Right lobe of liver (tissue), 4 donors: ENCODE results near the gene LURAP1L.

Source experiments
- CTCF ChIP-seq, 4 donors: fragments of 200-600 bp in 3 of 4; fragments of 450-650 bp in 1 of 4; IDR thresholded peaks; one replicate each; pipeline versions ENCODE4 v1.5.1 to v1.8.0; 2016 to 2022; ENCODE audit warnings: antibody characterized with exemption in 4 of 4, mild to moderate bottlenecking in 2 of 4
- POLR2A ChIP-seq: fragments of 450-650 bp; IDR thresholded peaks from one replicate; pipeline ENCODE4 v1.6.1; 2017; ENCODE audit warnings: antibody characterized with exemption, mild to moderate bottlenecking
- donor health status: DM: no; HTN: no; CAD: no.
- donor health status: DM: no; HTN: no; CAD: no.
- donor health status: DM: no; HTN: yes; CAD: no.

GRCh38 chr9:12785941-12786340, 11.1 kb downstream of the LURAP1L start:
- no peak for TF ChIP-seq POLR2A
- no peak for TF ChIP-seq CTCF (IDR thresholded peaks at IDR 0.05)
